PC-3 (cell line): ENCODE results near the gene ANP32A.

Source experiments
- EZH2 ChIP-seq: fragments of 300-600 bp; sonication (generic); IDR thresholded peaks from one replicate; pipeline ENCODE4 v1.6.1; 2017; ENCODE audit warnings: antibody characterized with exemption, mild to moderate bottlenecking, low read length; ENCODE audit not compliant: unreplicated experiment
- EZH2phosphoT487 ChIP-seq: fragments of 300-600 bp; sonication (generic); IDR thresholded peaks from 2 replicates; pipeline ENCODE4 v1.6.1; 2018; ENCODE audit warnings: mild to moderate bottlenecking, antibody characterized with exemption, low read length, borderline replicate concordance
- TF ChIP-seq, protein P1 (sequence below): fragments of 300-600 bp; sonication (generic); conservative IDR thresholded peaks from 2 replicates; pipeline ENCODE4 v1.5.1; 2017; ENCODE audit warnings: antibody characterized with exemption, low read depth, mild to moderate bottlenecking, low read length

GRCh38 chr15:68816795-68817303 is 3.8 kb downstream of the ANP32A start:
- TF ChIP-seq EZH2 (no peak), EZH2phosphoT487 (no peak)
- TF ChIP-seq, protein P1, sequence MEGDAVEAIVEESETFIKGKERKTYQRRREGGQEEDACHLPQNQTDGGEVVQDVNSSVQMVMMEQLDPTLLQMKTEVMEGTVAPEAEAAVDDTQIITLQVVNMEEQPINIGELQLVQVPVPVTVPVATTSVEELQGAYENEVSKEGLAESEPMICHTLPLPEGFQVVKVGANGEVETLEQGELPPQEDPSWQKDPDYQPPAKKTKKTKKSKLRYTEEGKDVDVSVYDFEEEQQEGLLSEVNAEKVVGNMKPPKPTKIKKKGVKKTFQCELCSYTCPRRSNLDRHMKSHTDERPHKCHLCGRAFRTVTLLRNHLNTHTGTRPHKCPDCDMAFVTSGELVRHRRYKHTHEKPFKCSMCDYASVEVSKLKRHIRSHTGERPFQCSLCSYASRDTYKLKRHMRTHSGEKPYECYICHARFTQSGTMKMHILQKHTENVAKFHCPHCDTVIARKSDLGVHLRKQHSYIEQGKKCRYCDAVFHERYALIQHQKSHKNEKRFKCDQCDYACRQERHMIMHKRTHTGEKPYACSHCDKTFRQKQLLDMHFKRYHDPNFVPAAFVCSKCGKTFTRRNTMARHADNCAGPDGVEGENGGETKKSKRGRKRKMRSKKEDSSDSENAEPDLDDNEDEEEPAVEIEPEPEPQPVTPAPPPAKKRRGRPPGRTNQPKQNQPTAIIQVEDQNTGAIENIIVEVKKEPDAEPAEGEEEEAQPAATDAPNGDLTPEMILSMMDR: no peak
